ENCODE data around the gene FOXRED1.
"Not testable (repeated sequence)": the region's sequence is repeated elsewhere in the genome, so short reads cannot be mapped to it uniquely, and the experiment has no call there.

The FOXRED1 gene

GRCh38 chr11:126268708-126269579 is at the start of gene FOXRED1, which contains the start of gene SRPRA:
TSS of gene FOXRED1 (plus strand) at chr11:126269154. CDS start at chr11:126269207, 53 bp downstream.
TSS of gene SRPRA (minus strand) at chr11:126268895. CDS start at chr11:126268804, 91 bp downstream.
- DNase-seq, result peak; percentile 100

- DNase-seq, result no peak
These were observed 49.4 kb upstream of the FOXRED1 start for GRCh38 chr11:126219547-126219946.

DNA sequence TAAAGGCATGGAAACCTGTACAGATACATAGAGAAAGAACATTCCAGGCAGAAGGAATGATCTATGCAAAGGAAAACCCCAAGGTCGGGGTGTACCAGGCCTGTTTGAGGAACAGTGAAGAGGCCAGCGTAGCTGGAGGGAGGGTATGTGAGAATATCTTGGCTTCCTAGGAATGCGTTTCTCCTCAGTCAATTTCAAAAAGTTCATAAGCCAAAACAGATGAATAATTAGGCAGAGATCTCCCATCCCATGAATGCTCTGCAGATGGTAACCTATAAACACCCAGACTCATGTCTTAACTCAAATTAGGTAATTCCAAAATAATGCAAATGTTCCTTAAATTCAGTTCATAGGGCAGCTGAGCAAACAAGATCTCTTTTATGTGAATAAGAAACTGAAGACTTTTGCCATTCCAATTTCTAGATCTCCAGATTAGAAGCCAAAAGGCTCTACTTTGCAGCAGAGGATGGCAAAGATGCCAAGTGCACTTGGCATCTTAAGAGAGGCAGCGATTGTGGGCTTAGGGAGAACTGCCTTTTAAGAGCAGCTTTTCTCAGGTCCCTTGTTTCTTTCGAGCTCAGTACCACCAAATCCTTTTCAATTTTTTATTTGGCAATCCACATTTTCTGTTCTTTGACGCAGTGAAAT is 44.2 kb upstream of the FOXRED1 start:
- DNase-seq, result no peak

- DNase-seq, result no peak
These were observed 43.7 kb upstream of the FOXRED1 start for GRCh38 chr11:126225295-126225665.

- DNase-seq, result no peak
These were observed 42.4 kb upstream of the FOXRED1 start for GRCh38 chr11:126226334-126227084.

- DNase-seq, result no peak
These were observed 39.0 kb upstream of the FOXRED1 start for GRCh38 chr11:126229858-126230540.

- DNase-seq, result no peak
These were observed 37.1 kb upstream of the FOXRED1 start for GRCh38 chr11:126231725-126232459.

GRCh38 chr11:126232683-126233082 is 36.3 kb upstream of the FOXRED1 start:
- no peak for DNase-seq

DNA sequence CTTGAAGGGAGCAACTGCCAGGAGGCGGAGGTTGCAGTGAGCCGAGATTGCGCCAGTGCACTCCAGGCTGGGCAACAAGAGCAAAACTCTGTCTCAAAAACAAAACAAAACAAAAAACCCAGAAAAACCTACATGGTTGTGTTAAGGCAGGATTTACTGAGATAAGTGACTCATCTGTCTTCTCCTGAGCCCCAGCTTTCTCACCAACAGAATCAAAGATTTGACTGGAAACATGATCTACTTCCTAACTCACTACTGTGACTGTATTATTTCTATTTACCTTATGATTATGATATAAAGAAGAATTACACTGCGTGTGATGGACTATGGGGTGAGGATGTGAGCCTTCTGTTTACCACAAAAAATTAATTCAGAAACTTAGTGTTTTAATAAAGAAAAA is 35.6 kb upstream of the FOXRED1 start:
- no peak for DNase-seq

GRCh38 chr11:126246636-126247035 is 22.3 kb upstream of the FOXRED1 start:
- no peak for DNase-seq

DNA sequence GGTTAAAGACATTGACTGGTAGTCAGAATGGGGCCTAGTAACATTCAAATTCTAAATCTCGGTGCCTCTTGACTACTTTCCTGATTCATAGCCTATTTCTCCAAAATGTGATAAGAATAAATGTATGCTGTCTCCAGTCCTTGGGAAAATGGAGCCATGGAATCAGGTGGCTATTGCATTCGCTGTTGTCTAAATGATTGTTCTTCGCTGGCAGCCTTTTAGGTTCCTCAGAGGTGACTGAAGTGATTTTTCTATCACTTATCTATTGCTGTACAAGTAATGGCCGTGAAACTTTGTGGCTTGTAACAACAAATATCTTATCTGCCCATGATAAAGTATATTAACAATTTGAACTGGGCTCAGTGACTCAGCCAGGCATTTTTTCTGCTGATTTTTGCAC is 15.7 kb upstream of the FOXRED1 start:
- DNase-seq, result no peak

- DNase-seq, result no peak
These were observed 14.1 kb upstream of the FOXRED1 start for GRCh38 chr11:126254819-126255218.

- DNase-seq, result not testable (repeated sequence)
These were observed 13.4 kb upstream of the FOXRED1 start for GRCh38 chr11:126255507-126255906.

- no peak for DNase-seq
These were observed 12.7 kb upstream of the FOXRED1 start for GRCh38 chr11:126256216-126256615.

- no peak for DNase-seq
These were observed 11.8 kb upstream of the FOXRED1 start for GRCh38 chr11:126257144-126257543.

- DNase-seq, result no peak
These were observed 11.2 kb upstream of the FOXRED1 start for GRCh38 chr11:126257764-126258163.

DNA sequence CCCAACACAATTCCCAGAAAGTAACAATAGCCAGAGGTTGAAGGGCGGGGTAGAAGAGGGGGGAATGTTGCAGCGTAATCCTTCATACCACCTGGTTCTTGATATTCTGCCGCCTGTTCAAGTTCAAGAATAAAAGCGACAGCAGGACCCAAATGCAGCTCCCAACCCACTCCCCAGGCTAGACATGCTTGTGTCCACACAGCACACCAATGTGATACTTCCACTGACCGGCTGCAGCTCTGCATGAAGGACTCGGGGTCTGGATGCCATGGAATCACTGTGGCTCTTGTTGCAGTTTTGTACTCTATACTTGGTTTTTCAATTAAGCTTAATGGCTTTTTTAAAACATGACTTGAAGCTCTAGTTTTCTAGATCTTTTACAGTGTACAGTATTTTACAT is 6.7 kb upstream of the FOXRED1 start:
- DNase-seq, result no peak

GRCh38 chr11:126263489-126263888 is 5.5 kb upstream of the FOXRED1 start:
- no peak for DNase-seq

GRCh38 chr11:126265811-126266210 is 3.1 kb upstream of the FOXRED1 start:
- no peak for DNase-seq

DNA sequence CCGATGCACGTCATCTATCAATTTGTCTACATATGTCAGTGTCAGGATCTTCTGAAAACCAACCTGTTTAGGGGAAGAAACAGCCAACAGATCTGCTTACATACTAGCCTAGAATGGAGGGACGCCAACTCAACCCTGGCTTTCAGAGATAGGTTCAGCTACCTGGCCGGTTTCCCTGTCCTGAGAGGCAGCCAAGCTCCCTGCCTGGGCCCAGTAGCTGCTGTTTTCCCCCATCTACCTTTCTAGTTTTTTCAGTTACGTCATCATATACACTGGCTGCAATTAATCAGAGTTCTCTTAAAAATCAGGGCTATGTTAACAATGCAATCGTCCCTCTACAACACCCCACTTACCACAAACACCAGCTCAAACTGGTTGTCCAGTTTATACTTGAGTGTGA is 1.3 kb upstream of the FOXRED1 start:
- no peak for DNase-seq

DNA sequence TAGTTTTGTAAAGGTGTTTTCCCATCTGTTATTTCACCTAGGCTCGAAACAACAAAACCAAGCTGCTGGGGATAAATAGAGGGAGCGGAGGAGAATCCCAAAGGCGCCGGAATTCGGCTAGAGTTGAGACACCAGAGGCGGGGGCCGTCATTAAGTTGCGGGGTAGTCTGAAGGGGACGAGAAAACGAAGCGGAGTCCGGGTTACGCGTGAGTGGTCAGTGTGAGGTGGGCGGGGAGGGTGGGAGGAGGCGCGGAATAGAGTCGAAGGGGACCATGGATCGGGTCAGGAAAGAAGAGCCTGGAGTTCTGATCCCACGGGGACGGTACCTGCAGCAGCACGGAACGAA is 620 bp upstream of the FOXRED1 start:
- DNase-seq, result no peak

- no peak for DNase-seq
These were observed 8.4 kb downstream of the FOXRED1 start for GRCh38 chr11:126277322-126277721.

Data from activated CD8-positive, alpha-beta memory T cell treated with anti-CD3 and anti-CD28 coated beads, Interleukin-2, amount 50 U/mL, for 4 hours (primary cell).